ENCODE measurements around the gene SPRR1B. TPM values are rescaled to one million over a fixed set of nuclear protein-coding genes. Genes with fewer than 3 reads are reported as not detected.
"Not testable (repeated sequence)": the region's sequence is repeated elsewhere in the genome, so short reads cannot be mapped to it uniquely, and the experiment has no call there.

The SPRR1B gene
- total RNA-seq, 4 donors from 2014 or later = not detected

DNA sequence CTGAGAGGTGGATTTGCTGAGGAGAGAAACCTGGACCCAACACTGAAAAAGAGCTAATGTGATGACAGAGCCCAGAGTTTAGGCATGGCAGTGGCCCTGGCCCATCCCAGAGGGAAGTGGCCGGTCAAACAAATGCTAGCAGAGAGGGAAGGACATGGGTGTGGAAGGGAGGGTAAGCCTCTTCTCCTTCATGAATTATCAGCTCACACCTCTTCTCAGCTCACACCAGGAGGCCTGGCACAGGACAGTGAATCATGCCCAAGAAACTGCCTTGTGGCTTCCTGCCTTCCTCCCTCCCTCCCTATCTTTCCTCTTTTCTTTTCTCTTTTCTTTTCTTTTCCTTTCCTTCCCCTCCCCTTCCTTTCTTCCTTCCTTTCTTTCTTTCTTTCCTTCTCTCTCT lies 30.7 kb upstream of the SPRR1B start:
- Histone ChIP-seq H3K4me1 (no peaks in the 10 kb centered on the region), H3K27ac (no peak overlapping the region), H3K27me3 (no peaks in the 10 kb centered on the region), H3K9me3 (peaks cover 0 to 7% (median 0%) of the 10 kb centered on the region in 4 donors), H3K36me3 (no peaks in the 10 kb centered on the region), H3K4me3 (no peak overlapping the region)
- 83 to 94% methylated on average over 1 of the region's 1 CpG for WGBS, 2 donors
- DNase-seq (ENCODE audit: low spot score in 2 of 2) = no peak
- TF ChIP-seq CTCF (IDR thresholded peaks at IDR 0.05) = no peak
- TF ChIP-seq EP300 (IDR thresholded peaks at IDR 0.05) = no peak
- no peak for TF ChIP-seq POLR2A (IDR thresholded peaks at IDR 0.05)

- TF ChIP-seq POLR2A (IDR thresholded peaks at IDR 0.05) = no peak
- TF ChIP-seq CTCF (IDR thresholded peaks at IDR 0.05) = no peak
- no peak for TF ChIP-seq EP300 (IDR thresholded peaks at IDR 0.05)
These were observed 29.6 kb upstream of the SPRR1B start, which contains the start of gene SPRR3 for GRCh38 chr1:153001382-153001781. Gene SPRR3 (plus strand): TSS chr1:153001749. CDS start chr1:153003021, 1,272 bp downstream.

GRCh38 chr1:153011235-153011758 lies 19.7 kb upstream of the SPRR1B start:
- not testable (repeated sequence) for H3K27ac ChIP-seq; H3K4me1 ChIP-seq; H3K9me3 ChIP-seq; DNase-seq (ENCODE audit: low spot score in 2 of 2); H3K4me3 ChIP-seq; H3K27me3 ChIP-seq; H3K36me3 ChIP-seq
- whole genome bisulfite sequencing, 2 donors = 76 to 82% methylated on average over 8 of the region's 8 CpGs

More at GRCh38 chr1:153001382-153001781, 29.6 kb upstream of the SPRR1B start, which contains the start of gene SPRR3:
- no peaks in the 10 kb centered on the region for H3K4me1 ChIP-seq
- H3K9me3 ChIP-seq = no peaks in the 10 kb centered on the region
- H3K36me3 ChIP-seq = no peaks in the 10 kb centered on the region
- H3K27ac ChIP-seq = no peak within 1 kb of the TSS
- H3K27me3 ChIP-seq = no peaks in the 10 kb centered on the region
- 49 to 64% methylated on average over 2 of the region's 2 CpGs for WGBS, 2 donors
- no peak for DNase-seq (ENCODE audit: low spot score in 2 of 2)
- no peak within 1 kb of the TSS for H3K4me3 ChIP-seq

DNA sequence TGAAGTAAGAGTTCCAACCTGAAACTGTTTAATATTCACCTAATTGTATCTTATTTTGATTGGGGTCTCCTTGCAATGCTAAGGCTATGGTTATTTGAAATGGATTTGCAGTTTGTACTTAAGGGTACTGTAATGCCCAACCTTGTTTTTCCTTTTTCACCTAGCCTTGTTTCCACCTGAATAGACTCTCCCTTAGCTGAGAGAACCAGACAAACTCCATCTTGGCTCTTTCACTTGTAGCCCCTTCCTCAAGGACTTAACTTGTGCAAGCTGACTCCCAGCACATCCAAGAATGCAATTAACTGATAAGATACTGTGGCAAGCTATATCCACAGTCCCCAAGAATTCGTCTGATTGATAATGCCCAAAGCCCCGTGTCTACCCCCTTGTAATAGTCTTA lies 9.2 kb upstream of the SPRR1B start:
- DNase-seq (ENCODE audit: low spot score in 2 of 2); H3K27me3 ChIP-seq: not testable (repeated sequence)
- WGBS, 2 donors = 46 to 54% methylated on average over 2 of the region's 2 CpGs

GRCh38 chr1:153022340-153022739 lies 8.7 kb upstream of the SPRR1B start:
- not testable (repeated sequence) for H3K4me3 ChIP-seq; DNase-seq (ENCODE audit: low spot score in 2 of 2); H3K27me3 ChIP-seq; H3K9me3 ChIP-seq; H3K27ac ChIP-seq; H3K4me1 ChIP-seq; H3K36me3 ChIP-seq
- 54 to 63% methylated on average over 9 of the region's 9 CpGs for WGBS, 2 donors

More for the DNA sequence above, 9.2 kb upstream of the SPRR1B start:
- H3K9me3 ChIP-seq, H3K36me3 ChIP-seq, H3K27ac ChIP-seq, H3K4me1 ChIP-seq, H3K4me3 ChIP-seq: not testable (repeated sequence)

DNA sequence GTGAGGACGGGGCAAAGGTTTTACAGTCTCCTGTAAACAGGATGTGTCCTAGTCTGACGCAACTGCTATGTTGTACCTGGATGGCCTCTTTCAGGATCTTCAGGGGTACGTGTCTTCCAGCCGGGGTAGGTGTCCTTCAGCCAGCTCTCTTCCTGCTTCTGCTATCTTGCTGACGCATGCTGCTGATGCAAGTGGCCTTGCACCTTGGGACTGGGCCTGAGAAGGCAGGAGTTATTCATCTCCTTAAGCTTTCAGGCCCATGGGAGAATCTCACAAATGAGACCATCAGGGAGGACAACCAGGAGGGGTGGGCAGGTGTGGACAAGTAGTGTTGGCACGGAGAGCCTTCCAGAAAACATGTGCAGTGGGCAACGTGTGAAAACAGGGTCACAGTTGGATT lies 7.9 kb upstream of the SPRR1B start:
- Histone ChIP-seq H3K27ac (no peak overlapping the region), H3K9me3 (no peaks in the 10 kb centered on the region), H3K4me3 (no peak overlapping the region), H3K4me1 (no peaks in the 10 kb centered on the region), H3K27me3 (no peaks in the 10 kb centered on the region), H3K36me3 (no peaks in the 10 kb centered on the region)
- TF ChIP-seq POLR2A (IDR thresholded peaks at IDR 0.05) (no peak), EP300 (IDR thresholded peaks at IDR 0.05) (no peak), CTCF (IDR thresholded peaks at IDR 0.05) (no peak)
- WGBS, 2 donors = 85 to 87% methylated on average over 7 of the region's 7 CpGs
- no peak for DNase-seq (ENCODE audit: low spot score in 2 of 2)

GRCh38 chr1:153024413-153024812 lies 6.6 kb upstream of the SPRR1B start:
- Histone ChIP-seq H3K4me1 (no peaks in the 10 kb centered on the region), H3K4me3 (no peak overlapping the region), H3K27ac (no peak overlapping the region), H3K27me3 (no peaks in the 10 kb centered on the region), H3K9me3 (no peaks in the 10 kb centered on the region), H3K36me3 (no peaks in the 10 kb centered on the region)
- WGBS, 2 donors = 74 to 88% methylated on average over 1 of the region's 1 CpG
- no peak for TF ChIP-seq EP300 (IDR thresholded peaks at IDR 0.05)
- DNase-seq (ENCODE audit: low spot score in 2 of 2) = no peak
